Small intestine (tissue), 7 donors: ENCODE results near the gene DHRS1. TPM values are rescaled to one million over a fixed set of nuclear protein-coding genes. Genes with fewer than 3 reads are reported as not detected.
A peak's percentile ranks its signal among the peaks of the same experiment; 100 is the strongest.

Experiments used
- DNase-seq, 2 donors: peaks; one replicate each; pipeline versions ENCODE4 v3.0.0 to v3.0.0-alpha.2; 2013
- FAIRE-seq: peaks from 2 replicates; lab custom pipeline; 2012; peaks lifted over from hg19 to GRCh38; lab: Jason Lieb, UNC
- H3K27ac ChIP-seq, 3 donors: one replicate each; pipeline ENCODE4 v1.5.1; 2013; ENCODE audit warnings: low read length in 2 of 3, mild to moderate bottlenecking in 2 of 3, control low read depth in 1 of 3, inconsistent platforms in 1 of 3, low read depth in 1 of 3, moderate library complexity in 1 of 3
- H3K27me3 ChIP-seq, 3 donors: one replicate each; pipeline ENCODE4 v1.6.1; 2013; ENCODE audit warnings: low read length in 3 of 3, inconsistent platforms in 1 of 3; ENCODE audit not compliant: control insufficient read depth in 3 of 3, insufficient read depth in 3 of 3
- H3K36me3 ChIP-seq, 3 donors: one replicate each; pipeline ENCODE4 v1.6.1; 2013; ENCODE audit warnings: low read length in 3 of 3, inconsistent platforms in 1 of 3, low read depth in 1 of 3, mild to moderate bottlenecking in 1 of 3, moderate library complexity in 1 of 3; ENCODE audit not compliant: control insufficient read depth in 3 of 3, insufficient read depth in 2 of 3
- H3K4me1 ChIP-seq, 3 donors: one replicate each; pipeline ENCODE4 v1.6.1; 2013; ENCODE audit warnings: low read length in 2 of 3, inconsistent platforms in 1 of 3, low read depth in 1 of 3, mild to moderate bottlenecking in 1 of 3, moderate library complexity in 1 of 3; ENCODE audit not compliant: control insufficient read depth in 3 of 3, insufficient read depth in 2 of 3
- H3K4me3 ChIP-seq, 3 donors: one replicate each; pipeline ENCODE4 v1.5.1; 2013; ENCODE audit warnings: low read length in 3 of 3, control low read depth in 1 of 3, inconsistent platforms in 1 of 3, low read depth in 1 of 3, mild to moderate bottlenecking in 1 of 3, moderate library complexity in 1 of 3
- H3K9me3 ChIP-seq, 2 donors: one replicate each; pipeline ENCODE4 v1.6.1; 2013; ENCODE audit warnings: low read depth in 1 of 2, low read length in 1 of 2; ENCODE audit not compliant: control insufficient read depth in 2 of 2, insufficient read depth in 1 of 2
- WGBS, 3 donors: extraction: QIAGEN DNeasy Blood & Tissue Kit; methylation state at CpG; one replicate each; pipeline ENCODE4 v1.1.7; 2013; 5-methylcytosine and 5-hydroxymethylcytosine counted together
- polyA plus RNA-seq, 4 donors: library from polyadenylated mRNA; stranded (reverse) in 3 of 4; unstranded in 1 of 4; fragments of 200-250 nt in 3 of 4; fragments of 120-200 nt in 1 of 4; gene quantifications; one replicate each; pipeline versions ENCODE4 v1.2.1 to v1.2.3, GENCODE V29; 2013
- donor health status: healthy with polysubstance abuse.
- donor health status: control.
- donor health status: control.
- donor health status: Bipolar disorder and iron deficiency.
- donor health status: healthy.

The DHRS1 gene
- polyA plus RNA-seq, 4 donors: 45.2 to 95.7 (median 66.5) TPM

- Histone ChIP-seq H3K36me3 (peaks cover 0 to 46% (median 10%) of the 10 kb centered on the region in 3 donors), H3K4me1 (peaks cover 0 to 12% (median 6%) of the 10 kb centered on the region in 3 donors), H3K4me3 (peak overlapping the region; percentile 80 to 90 (median 83)), H3K9me3 (no peaks in the 10 kb centered on the region), H3K27ac (peak overlapping the region; percentile 95 to 96 (median 95)), H3K27me3 (no peaks in the 10 kb centered on the region)
- DNase-seq (no peak), FAIRE-seq (no peak)
- WGBS, 3 donors: 5 to 12% (median 5%) methylated on average over 13 of the region's 13 CpGs
These were observed 28.9 kb downstream of the DHRS1 start for GRCh38 chr14:24270537-24271133.

GRCh38 chr14:24269910-24270536 lies 29.6 kb downstream of the DHRS1 start:
- Histone ChIP-seq H3K27ac (no peak overlapping the region), H3K9me3 (no peaks in the 10 kb centered on the region), H3K4me3 (no peak overlapping the region), H3K27me3 (no peaks in the 10 kb centered on the region), H3K36me3 (peaks cover 0 to 49% (median 10%) of the 10 kb centered on the region in 3 donors), H3K4me1 (peaks cover 0 to 12% (median 6%) of the 10 kb centered on the region in 3 donors)
- FAIRE-seq (no peak), DNase-seq (no peak)
- WGBS, 3 donors: 93 to 95% (median 95%) methylated on average over 14 of the region's 14 CpGs

- DNase-seq (no peak), FAIRE-seq (no peak)
- H3K27me3 ChIP-seq: no peaks in the 10 kb centered on the region
- H3K4me3 ChIP-seq: no peak overlapping the region
- no peaks in the 10 kb centered on the region for H3K9me3 ChIP-seq
- WGBS, 3 donors: 93 to 97% (median 94%) methylated on average over 8 of the region's 8 CpGs
- H3K27ac ChIP-seq: no peak overlapping the region
- peaks cover 0 to 12% (median 5%) of the 10 kb centered on the region in 3 donors for H3K4me1 ChIP-seq
- H3K36me3 ChIP-seq: peaks cover 0 to 56% (median 10%) of the 10 kb centered on the region in 3 donors
These were observed 30.2 kb downstream of the DHRS1 start for GRCh38 chr14:24269368-24269767.

DNA sequence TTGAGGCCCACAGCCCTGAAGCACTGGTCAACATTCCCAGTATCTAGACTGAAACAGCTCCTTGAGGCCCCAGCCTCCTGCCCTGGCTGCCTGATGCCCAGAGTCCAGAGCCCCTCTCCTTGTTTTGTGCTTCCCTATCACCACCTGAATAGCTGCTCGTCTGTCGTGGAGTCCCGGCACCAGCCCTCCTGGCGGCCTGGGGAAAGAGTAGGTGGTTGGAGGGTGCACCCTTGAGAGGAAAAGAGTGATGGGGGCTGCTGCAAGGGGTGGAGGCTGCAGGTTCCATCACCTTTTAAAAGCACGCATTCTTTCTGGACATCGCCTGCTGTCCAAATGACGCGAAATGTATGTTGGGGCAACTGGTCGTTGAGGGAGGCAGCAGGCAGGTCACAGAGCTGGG lies 31.4 kb downstream of the DHRS1 start:
- Histone ChIP-seq H3K36me3 (peaks cover 0 to 65% (median 10%) of the 10 kb centered on the region in 3 donors), H3K4me1 (peaks cover 0 to 9% (median 4%) of the 10 kb centered on the region in 3 donors), H3K4me3 (no peak overlapping the region), H3K9me3 (no peaks in the 10 kb centered on the region), H3K27ac (no peak overlapping the region), H3K27me3 (no peaks in the 10 kb centered on the region)
- no peak for FAIRE-seq
- no peak for DNase-seq
- 90 to 95% (median 94%) methylated on average over 9 of the region's 9 CpGs for WGBS, 3 donors

DNA sequence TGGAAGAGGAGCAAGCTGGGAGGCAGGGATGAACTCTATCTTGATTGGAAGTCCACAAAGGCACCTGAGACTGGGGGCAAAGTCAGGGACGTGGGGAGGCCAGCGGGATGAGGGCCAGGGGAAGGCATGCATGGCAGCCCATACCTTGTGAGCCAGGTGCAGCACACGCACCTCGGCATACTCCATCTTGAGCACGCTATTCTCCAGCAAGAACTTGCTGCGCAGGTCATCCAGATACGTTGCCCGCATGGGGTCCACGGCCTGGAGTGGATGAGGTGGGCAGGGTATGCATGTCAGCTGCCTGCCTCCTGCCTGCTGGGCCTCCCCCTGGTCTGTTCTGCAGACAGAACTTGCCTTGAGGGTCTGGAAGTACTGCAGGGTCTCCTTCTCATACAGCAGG lies 32.1 kb downstream of the DHRS1 start:
- WGBS, 3 donors: 92 to 96% (median 94%) methylated on average over 9 of the region's 9 CpGs
- peaks cover 0 to 9% (median 4%) of the 10 kb centered on the region in 3 donors for H3K4me1 ChIP-seq
- no peaks in the 10 kb centered on the region for H3K9me3 ChIP-seq
- FAIRE-seq (no peak), DNase-seq (no peak)
- H3K36me3 ChIP-seq: peaks cover 0 to 67% (median 10%) of the 10 kb centered on the region in 3 donors
- no peak overlapping the region for H3K4me3 ChIP-seq
- H3K27me3 ChIP-seq: no peaks in the 10 kb centered on the region
- H3K27ac ChIP-seq: no peak overlapping the region

DNA sequence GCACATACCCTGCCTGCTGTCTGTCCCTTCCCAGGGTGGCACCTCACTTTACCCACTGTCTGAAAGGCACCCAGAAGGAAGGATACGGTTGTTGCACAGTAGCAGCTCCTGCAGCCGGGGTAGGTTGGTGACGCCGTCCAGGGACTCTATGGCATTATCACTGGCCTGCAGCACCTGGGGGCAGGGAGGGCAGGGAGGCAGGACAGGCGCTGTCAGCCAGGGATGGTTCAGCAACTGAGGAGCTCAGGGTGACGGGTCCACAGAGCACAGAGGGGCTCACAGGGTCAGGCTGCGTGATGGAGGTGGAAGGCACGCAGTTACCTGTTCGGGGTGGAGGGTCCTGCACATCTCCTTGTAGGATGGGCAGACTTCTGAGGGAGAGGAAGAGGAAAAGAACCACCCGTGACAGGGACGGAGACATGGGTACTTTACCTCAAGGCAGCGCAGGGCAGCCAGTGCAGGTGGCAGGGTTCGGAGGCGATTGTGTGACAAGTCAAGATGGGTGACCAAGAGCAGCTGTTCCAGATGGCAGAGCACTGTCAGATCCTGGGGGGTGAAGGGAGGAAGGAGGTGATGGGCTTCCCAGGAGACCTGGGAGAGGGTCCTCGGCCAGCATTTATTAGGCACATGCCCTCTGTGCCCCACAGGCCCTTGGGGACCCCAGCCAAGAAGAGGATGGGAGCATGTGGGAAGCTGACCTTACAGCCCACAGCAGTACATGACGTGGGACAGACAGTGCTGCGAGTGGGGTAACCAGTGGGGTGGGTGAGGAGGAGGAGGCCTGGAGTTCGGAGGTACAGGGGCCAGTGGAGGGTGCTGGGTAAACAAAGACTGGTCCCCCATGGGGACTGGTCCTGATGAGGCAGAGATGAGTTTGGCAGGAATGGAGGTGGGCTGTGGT lies 33.0 kb downstream of the DHRS1 start:
- no peak overlapping the region for H3K4me3 ChIP-seq
- H3K27ac ChIP-seq: no peak overlapping the region

GRCh38 chr14:24264298-24264697 lies 35.3 kb downstream of the DHRS1 start:
- no peak for FAIRE-seq
- Histone ChIP-seq H3K9me3 (no peaks in the 10 kb centered on the region), H3K27ac (no peak overlapping the region), H3K36me3 (peaks cover 0 to 85% (median 10%) of the 10 kb centered on the region in 3 donors), H3K4me1 (no peaks in the 10 kb centered on the region), H3K4me3 (no peak overlapping the region), H3K27me3 (no peaks in the 10 kb centered on the region)
- no peak for DNase-seq
- WGBS, 3 donors: 80 to 88% (median 85%) methylated on average over 6 of the region's 6 CpGs

More for the DNA sequence above, 33.0 kb downstream of the DHRS1 start:
- Histone ChIP-seq H3K27me3 (no peaks in the 10 kb centered on the region), H3K4me1 (peaks cover 0 to 4% (median 0%) of the 10 kb centered on the region in 3 donors), H3K36me3 (peaks cover 0 to 71% (median 10%) of the 10 kb centered on the region in 3 donors), H3K9me3 (no peaks in the 10 kb centered on the region)
- DNase-seq (no peak), FAIRE-seq (no peak)
- WGBS, 3 donors: 88 to 96% (median 90%) methylated on average over 18 of the region's 18 CpGs

DNA sequence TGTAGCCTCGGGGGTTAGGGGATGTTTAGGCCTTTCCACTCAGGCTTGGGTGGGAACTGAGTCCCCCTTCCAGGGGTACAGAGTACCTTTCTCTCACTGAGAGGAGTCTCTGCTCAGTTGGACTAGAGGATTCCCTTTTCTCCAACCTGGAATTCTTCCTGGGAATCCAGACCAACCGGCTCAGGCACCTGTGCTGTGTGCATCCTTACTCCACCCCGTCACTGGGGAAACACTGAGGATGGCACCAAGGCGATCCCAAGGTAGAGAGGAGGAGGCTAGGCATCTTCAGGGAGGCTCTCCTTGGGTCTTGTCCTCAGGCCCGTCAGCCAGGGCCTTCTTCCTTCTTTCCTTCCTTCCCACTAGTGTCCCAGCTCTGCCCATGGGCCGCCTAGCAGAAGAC lies 35.7 kb downstream of the DHRS1 start:
- Histone ChIP-seq H3K36me3 (peaks cover 0 to 84% (median 10%) of the 10 kb centered on the region in 3 donors), H3K27ac (no peak overlapping the region), H3K27me3 (no peaks in the 10 kb centered on the region), H3K4me1 (no peaks in the 10 kb centered on the region), H3K4me3 (no peak overlapping the region), H3K9me3 (no peaks in the 10 kb centered on the region)
- 73 to 81% (median 76%) methylated on average over 5 to 6 of the region's 6 CpGs for WGBS, 3 donors
- no peak for DNase-seq
- FAIRE-seq: no peak
